PC-9 (cell line): ENCODE data around the gene ELAVL3. TPM values are rescaled to one million over a fixed set of nuclear protein-coding genes. Genes with fewer than 3 reads are reported as not detected.

Experiments used
- BruUV-seq: library from RNA; stranded (reverse); fragments of 400-500 nt; replicated peaks from 2 replicates; lab custom pipeline; 2021; lab: Mats Ljungman, UMichigan
- CTCF ChIA-PET: fragments of 300-600 bp; sonication (Branson Sonifier 250); formaldehyde crosslinking; loops from one replicate; lab custom pipeline; 2022; ENCODE audit warnings: antibody characterized with exemption; lab: Charles Lee
- POLR2A ChIA-PET: fragments of 300-600 bp; sonication (Branson Sonifier 250); formaldehyde crosslinking; loops from one replicate; lab custom pipeline; 2022; ENCODE audit warnings: antibody characterized with exemption; ENCODE audit not compliant: unreplicated experiment; lab: Charles Lee
- DNase-seq, 2 experiments: peaks; one replicate each; pipeline versions ENCODE4 v3.0.0 to v3.0.0-alpha.2; 2015 to 2022; ENCODE audit warnings: mixed read lengths in 1 of 2
- H2AFZ ChIP-seq: fragments of 200-600 bp; sonication (generic); 2 replicates; pipeline ENCODE4 v1.8.1; 2017; ENCODE audit warnings: antibody characterized with exemption
- H3F3A ChIP-seq: fragments of 200-600 bp; sonication (generic); 2 replicates; pipeline ENCODE4 v1.8.1; 2017; ENCODE audit warnings: antibody characterized with exemption, mild to moderate bottlenecking, low read depth; ENCODE audit not compliant: insufficient read depth
- H3K27ac ChIP-seq: fragments of 200-600 bp; sonication (generic); 2 replicates; pipeline ENCODE4 v1.6.1; 2016; ENCODE audit warnings: mixed run types
- H3K27me3 ChIP-seq: fragments of 200-600 bp; sonication (generic); 2 replicates; pipeline ENCODE4 v1.6.1; 2016; ENCODE audit warnings: low read depth, mixed run types; ENCODE audit not compliant: insufficient read depth
- H3K36me3 ChIP-seq: fragments of 200-600 bp; sonication (generic); 2 replicates; pipeline ENCODE4 v1.6.1; 2016; ENCODE audit warnings: low read depth, mixed run types
- H3K4me1 ChIP-seq: fragments of 200-600 bp; sonication (generic); replicated peaks from 2 replicates; pipeline ENCODE4 v1.6.1; 2016; ENCODE audit warnings: mixed run types; ENCODE audit not compliant: insufficient read depth
- H3K4me2 ChIP-seq: fragments of 200-600 bp; sonication (generic); 2 replicates; pipeline ENCODE4 v1.6.1; 2017; ENCODE audit warnings: mixed run types
- H3K4me3 ChIP-seq: fragments of 200-600 bp; sonication (generic); 2 replicates; pipeline ENCODE4 v1.6.1; 2016; ENCODE audit warnings: mixed run types
- H3K79me2 ChIP-seq: fragments of 200-600 bp; sonication (generic); 2 replicates; pipeline ENCODE4 v1.6.1; 2017; ENCODE audit warnings: low read depth, mixed run types
- H3K9me2 ChIP-seq: fragments of 200-600 bp; sonication (generic); 2 replicates; pipeline ENCODE4 v1.8.1; 2017; ENCODE audit warnings: mild to moderate bottlenecking; ENCODE audit not compliant: insufficient read depth
- H3K9me3 ChIP-seq: fragments of 200-600 bp; sonication (generic); 2 replicates; pipeline ENCODE4 v1.8.1; 2016; ENCODE audit warnings: low read depth; ENCODE audit not compliant: insufficient read depth
- H4K20me1 ChIP-seq: fragments of 200-600 bp; sonication (generic); 2 replicates; pipeline ENCODE4 v1.8.1; 2017; ENCODE audit not compliant: insufficient read depth
- CTCF ChIP-seq: fragments of 200-600 bp; sonication (generic); conservative IDR thresholded peaks from 2 replicates; pipeline ENCODE4 v1.6.1; 2017; ENCODE audit warnings: mixed run types, antibody characterized with exemption, mild to moderate bottlenecking, moderate library complexity
- EZH2 ChIP-seq: fragments of 200-600 bp; sonication (generic); IDR thresholded peaks from 2 replicates; pipeline ENCODE4 v1.8.0; 2017; ENCODE audit warnings: antibody characterized with exemption, low read depth
- intact Hi-C: fragments of 100-400 bp; cut with micrococcal nuclease; formaldehyde crosslinking; loops from one replicate; pipeline ENCODE4 v1.10.0; 2022; ENCODE audit not compliant: unreplicated experiment
- total RNA-seq: library from RNA; stranded (reverse); gene quantifications from 2 replicates; pipeline ENCODE4 v1.2.3, GENCODE V29; 2021

Gene ELAVL3
- total RNA-seq, 1 experiment from 2014 or later: not detected

DNA sequence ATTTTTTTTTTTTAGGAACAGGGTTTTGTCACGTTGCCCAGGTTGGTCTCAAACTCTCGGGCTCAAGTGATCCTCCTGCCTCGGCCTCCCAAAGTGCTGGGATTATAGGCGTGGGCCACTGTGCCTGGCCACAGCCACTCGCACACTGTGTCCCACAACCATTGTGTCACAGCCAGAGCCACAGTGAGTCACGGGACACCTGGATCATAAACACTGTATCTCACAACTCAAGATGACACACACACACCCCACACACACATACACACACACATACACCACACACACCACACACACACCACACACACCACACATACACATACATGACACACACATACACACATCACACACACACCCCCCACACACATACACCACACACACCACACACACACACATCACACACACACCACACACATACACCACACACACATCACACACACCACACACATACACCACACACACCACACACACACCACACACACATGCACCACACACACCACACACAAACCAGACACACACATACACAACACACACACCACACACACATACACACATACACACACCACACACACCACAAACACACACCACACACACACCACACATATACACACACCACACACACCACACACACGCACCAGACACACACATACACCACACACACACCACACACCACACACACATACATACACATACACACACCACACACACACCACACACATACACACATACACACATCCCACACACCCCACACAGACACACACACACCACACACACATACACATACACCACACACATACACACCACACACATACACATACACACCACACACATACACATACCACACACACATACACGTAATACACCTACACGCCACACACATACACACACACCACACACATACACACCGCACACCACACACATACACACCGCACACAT is 16.2 kb downstream of the ELAVL3 start:
- Histone ChIP-seq H2AFZ (no peak overlapping the region), H3K9me2 (no peaks in the 10 kb centered on the region), H3K27me3 (no peaks in the 10 kb centered on the region), H3K4me2 (no peak overlapping the region), H3K4me3 (no peak overlapping the region), H3K9me3 (no peaks in the 10 kb centered on the region), H3K36me3 (no peaks in the 10 kb centered on the region), H3K79me2 (no peaks in the 10 kb centered on the region), H3F3A (peaks cover 26% of the 10 kb centered on the region; the same call in 1 of the 2 replicates), H3K4me1 (no peaks in the 10 kb centered on the region), H4K20me1 (no peaks in the 10 kb centered on the region), H3K27ac (no peak overlapping the region)
- no peak for DNase-seq
- TF ChIP-seq EZH2 (no peak), CTCF (no peak)
- no TSS peak for BruUV-seq
- intact Hi-C loops: no loop called here
- POLR2A ChIA-PET: no interaction called here
- CTCF ChIA-PET: no interaction called here

DNA sequence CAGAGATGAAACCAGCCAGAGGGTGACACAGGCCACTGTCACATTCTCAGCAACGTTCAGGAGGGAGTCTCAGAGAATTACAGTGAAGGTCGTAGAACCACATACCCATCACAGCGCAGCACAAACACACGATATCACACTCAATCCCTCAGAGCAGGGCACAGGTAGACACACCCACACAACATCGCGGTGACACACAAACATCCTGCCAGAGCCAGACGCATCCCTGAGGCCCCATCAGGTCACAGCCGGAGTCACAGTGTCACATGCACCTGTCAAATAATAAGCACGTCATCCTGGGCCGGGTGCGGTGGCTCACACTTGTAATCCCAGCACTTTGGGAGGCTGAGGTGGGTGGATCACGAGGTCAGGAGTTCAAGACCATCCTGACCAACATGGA is 17.5 kb downstream of the ELAVL3 start:
- no TSS peak for BruUV-seq
- no peaks in the 10 kb centered on the region for H3K4me1 ChIP-seq
- no peak for DNase-seq
- H3K4me3 ChIP-seq: no peak overlapping the region
- no peaks in the 10 kb centered on the region for H3K36me3 ChIP-seq
- intact Hi-C loops: no loop called here
- H3K9me3 ChIP-seq: no peaks in the 10 kb centered on the region
- ChIA-PET POLR2A (no interaction called here), CTCF (no interaction called here)
- no peaks in the 10 kb centered on the region for H3K79me2 ChIP-seq
- H3K4me2 ChIP-seq: no peak overlapping the region
- no peak overlapping the region for H3K27ac ChIP-seq
- H2AFZ ChIP-seq: peak overlapping the region; percentile 6; the same call in 1 of the 2 replicates
- TF ChIP-seq EZH2 (no peak), CTCF (no peak)
- H3K9me2 ChIP-seq: no peaks in the 10 kb centered on the region
- H4K20me1 ChIP-seq: no peaks in the 10 kb centered on the region
- no peaks in the 10 kb centered on the region for H3K27me3 ChIP-seq
- peaks cover 24% of the 10 kb centered on the region; the same call in 1 of the 2 replicates for H3F3A ChIP-seq

GRCh38 chr19:11461453-11461852 is 19.4 kb downstream of the ELAVL3 start:
- intact Hi-C loops: no loop called here
- DNase-seq: no peak
- H2AFZ ChIP-seq: no peak overlapping the region
- H3K27me3 ChIP-seq: no peaks in the 10 kb centered on the region
- no peaks in the 10 kb centered on the region for H3K9me3 ChIP-seq
- no peaks in the 10 kb centered on the region for H3K79me2 ChIP-seq
- no TSS peak for BruUV-seq
- no peak overlapping the region for H3K27ac ChIP-seq
- H3K4me2 ChIP-seq: no peak overlapping the region
- TF ChIP-seq EZH2: no peak
- no peak for TF ChIP-seq CTCF
- H3F3A ChIP-seq: peaks cover 21% of the 10 kb centered on the region; the same call in 1 of the 2 replicates
- ChIA-PET POLR2A (interaction anchor here (0.6 kb wide), 1 partner anchor 136 kb away, joined by 8 read pairs; the partner anchor contains the start of gene ZNF627), CTCF (no interaction called here)
- H3K9me2 ChIP-seq: no peaks in the 10 kb centered on the region
- H4K20me1 ChIP-seq: no peaks in the 10 kb centered on the region
- H3K4me3 ChIP-seq: no peak overlapping the region
- H3K36me3 ChIP-seq: no peaks in the 10 kb centered on the region
- no peaks in the 10 kb centered on the region for H3K4me1 ChIP-seq
